HAP-1 (cell line): ENCODE measurements around the gene TCHP.

Source experiments
- DNase-seq, 2 experiments: peaks; one replicate each; pipeline ENCODE4 v3.0.0-alpha.2; 2016 to 2020; ENCODE audit warnings: low spot score in 2 of 2
- H3K27me3 ChIP-seq: fragments of 250-450 bp; sonication (Bioruptor Pico); 2 replicates; pipeline ENCODE4 v1.5.1; 2020; ENCODE audit warnings: low read depth, mild to moderate bottlenecking, moderate library complexity
- H3K36me3 ChIP-seq: fragments of 250-450 bp; sonication (Bioruptor Pico); replicated peaks from 2 replicates; pipeline ENCODE4 v1.5.1; 2020; ENCODE audit warnings: mild to moderate bottlenecking
- H3K4me1 ChIP-seq: fragments of 250-450 bp; sonication (Bioruptor Pico); 2 replicates; pipeline ENCODE4 v1.5.1; 2020; ENCODE audit warnings: mild to moderate bottlenecking
- H3K4me3 ChIP-seq: fragments of 250-450 bp; sonication (Bioruptor Pico); 2 replicates; pipeline ENCODE4 v1.5.1; 2020; ENCODE audit warnings: mild to moderate bottlenecking, moderate library complexity
- H3K9me3 ChIP-seq: fragments of 250-450 bp; sonication (Bioruptor Pico); 2 replicates; pipeline ENCODE4 v1.5.1; 2020; ENCODE audit warnings: mild to moderate bottlenecking, moderate library complexity
- in situ Hi-C: fragments of 300-500 bp; cut with MboI; formaldehyde crosslinking; loops from 3 replicates; pipeline ENCODE4 v1.14.3; 2020; ENCODE audit warnings: low sequenced_read_pairs, inconsistent platforms, mixed read lengths

The TCHP gene

DNA sequence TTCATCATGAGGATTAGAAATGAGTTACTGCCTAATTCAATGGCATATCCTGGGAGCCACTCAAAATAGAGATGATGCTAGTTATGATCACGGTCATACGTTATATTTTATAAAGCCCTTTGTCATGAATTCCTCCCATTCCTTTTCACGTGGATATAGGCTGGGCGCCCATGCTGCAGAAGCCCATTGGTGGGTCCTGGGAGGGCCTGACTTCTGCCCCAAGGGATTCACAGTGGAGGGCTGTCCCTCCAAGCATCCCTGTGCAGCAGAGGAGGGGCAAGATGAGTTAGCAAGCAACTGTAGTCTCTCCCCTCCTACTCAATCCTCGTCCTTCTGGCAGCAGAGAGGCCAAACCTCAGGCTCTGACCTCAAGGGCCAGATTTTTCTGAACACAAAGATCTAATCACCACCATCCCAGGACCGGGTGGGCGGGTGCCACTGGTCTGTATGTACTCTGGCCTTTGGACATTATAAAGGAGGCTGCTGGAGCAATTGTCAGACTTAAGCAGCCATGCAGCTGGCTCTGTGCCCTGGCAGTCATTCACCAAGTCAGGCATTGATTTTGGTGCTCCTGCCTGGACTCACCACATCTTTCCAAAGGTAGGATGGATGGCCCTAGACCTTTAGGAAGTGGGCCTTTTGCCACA is 28.3 kb upstream of the TCHP start:
- Histone ChIP-seq H3K36me3 (no peaks in the 10 kb centered on the region), H3K9me3 (no peaks in the 10 kb centered on the region), H3K4me3 (no peak overlapping the region), H3K27me3 (no peaks in the 10 kb centered on the region), H3K4me1 (peaks cover 8% of the 10 kb centered on the region)
- in situ Hi-C loops = no loop called here
- no peak for DNase-seq

DNA sequence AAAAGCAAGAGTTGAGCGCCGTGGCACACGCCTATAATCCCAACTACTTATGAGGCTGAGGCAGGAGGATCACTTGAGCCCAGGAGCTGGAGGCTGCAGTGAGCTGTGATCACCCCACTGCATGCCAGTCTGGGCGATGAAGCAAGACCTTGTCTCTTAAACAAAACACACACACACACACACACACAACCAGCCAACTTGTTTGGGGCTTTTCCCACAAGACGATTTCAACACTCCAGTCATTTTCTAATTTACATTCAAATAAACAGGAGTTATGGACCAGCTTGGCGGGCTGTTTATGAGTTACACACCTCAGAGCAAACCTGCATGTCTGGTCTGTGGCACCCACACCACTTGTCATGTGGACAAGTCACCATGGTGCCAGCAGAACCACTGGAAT is 26.4 kb upstream of the TCHP start:
- Histone ChIP-seq H3K4me1 (peaks cover 6% of the 10 kb centered on the region), H3K9me3 (no peaks in the 10 kb centered on the region), H3K4me3 (no peak overlapping the region), H3K36me3 (no peaks in the 10 kb centered on the region), H3K27me3 (no peaks in the 10 kb centered on the region)
- no peak for DNase-seq
- in situ Hi-C loops = no loop called here

DNA sequence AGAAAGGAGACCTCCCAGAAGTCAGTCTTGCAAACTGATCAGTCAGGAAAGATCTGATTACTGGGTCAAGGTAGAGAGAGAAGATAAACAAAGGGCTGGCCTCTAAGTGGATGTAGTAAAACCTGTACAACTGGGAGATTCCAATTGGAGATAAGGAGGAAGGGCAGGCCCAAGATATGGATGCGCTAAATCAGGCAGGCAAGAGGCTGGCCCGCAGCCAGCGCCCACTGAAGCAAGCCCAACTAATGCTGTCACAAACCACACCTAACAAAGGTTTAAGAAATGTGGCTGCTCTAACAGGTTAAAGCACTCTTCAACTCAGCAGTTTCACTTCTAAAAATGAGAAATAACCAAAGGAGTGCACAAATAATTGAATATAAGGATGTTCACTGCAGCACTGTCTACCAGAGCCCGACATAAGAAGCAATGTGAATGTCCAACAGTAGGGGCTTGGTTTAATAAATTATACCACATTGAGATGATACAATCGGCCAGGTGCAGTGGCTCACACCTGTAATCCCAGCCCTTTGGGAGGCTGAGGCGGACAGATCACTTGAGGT is 24.4 kb upstream of the TCHP start:
- DNase-seq = peak in 1 of 2 experiments; percentile 23

DNA sequence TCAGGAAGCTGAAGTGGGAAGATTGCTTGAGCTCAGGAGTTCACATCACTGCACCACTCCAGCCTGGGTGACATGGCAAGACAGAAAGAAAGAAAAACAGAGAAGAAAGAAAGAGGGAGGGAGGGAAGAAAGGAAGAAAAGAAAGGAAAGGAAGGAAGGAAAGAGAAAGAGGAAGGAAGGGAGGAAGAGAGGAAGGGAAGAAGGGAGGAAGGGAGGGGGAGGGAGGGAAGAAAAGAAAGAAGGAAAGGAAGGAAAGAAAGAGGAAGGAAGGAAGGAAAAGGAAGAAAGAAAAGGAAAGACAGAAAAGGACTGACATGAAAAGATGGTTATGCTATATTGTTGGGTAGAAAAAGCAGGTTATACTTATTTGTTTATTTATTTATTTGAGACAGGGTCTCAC is 23.7 kb upstream of the TCHP start:
- Histone ChIP-seq H3K27me3 (no peaks in the 10 kb centered on the region), H3K4me1 (peaks cover 21% of the 10 kb centered on the region), H3K9me3 (no peaks in the 10 kb centered on the region), H3K4me3 (no peak overlapping the region), H3K36me3 (no peaks in the 10 kb centered on the region; the same call in 1 of the 2 replicates)
- in situ Hi-C loops = no loop called here
- DNase-seq = no peak

More for the DNA sequence above, 24.4 kb upstream of the TCHP start:
- H3K9me3 ChIP-seq = no peaks in the 10 kb centered on the region
- H3K27me3 ChIP-seq = no peaks in the 10 kb centered on the region
- no peak overlapping the region for H3K4me3 ChIP-seq
- peaks cover 15% of the 10 kb centered on the region for H3K4me1 ChIP-seq
- no peaks in the 10 kb centered on the region; the same call in 1 of the 2 replicates for H3K36me3 ChIP-seq
- in situ Hi-C loops = no loop called here

DNA sequence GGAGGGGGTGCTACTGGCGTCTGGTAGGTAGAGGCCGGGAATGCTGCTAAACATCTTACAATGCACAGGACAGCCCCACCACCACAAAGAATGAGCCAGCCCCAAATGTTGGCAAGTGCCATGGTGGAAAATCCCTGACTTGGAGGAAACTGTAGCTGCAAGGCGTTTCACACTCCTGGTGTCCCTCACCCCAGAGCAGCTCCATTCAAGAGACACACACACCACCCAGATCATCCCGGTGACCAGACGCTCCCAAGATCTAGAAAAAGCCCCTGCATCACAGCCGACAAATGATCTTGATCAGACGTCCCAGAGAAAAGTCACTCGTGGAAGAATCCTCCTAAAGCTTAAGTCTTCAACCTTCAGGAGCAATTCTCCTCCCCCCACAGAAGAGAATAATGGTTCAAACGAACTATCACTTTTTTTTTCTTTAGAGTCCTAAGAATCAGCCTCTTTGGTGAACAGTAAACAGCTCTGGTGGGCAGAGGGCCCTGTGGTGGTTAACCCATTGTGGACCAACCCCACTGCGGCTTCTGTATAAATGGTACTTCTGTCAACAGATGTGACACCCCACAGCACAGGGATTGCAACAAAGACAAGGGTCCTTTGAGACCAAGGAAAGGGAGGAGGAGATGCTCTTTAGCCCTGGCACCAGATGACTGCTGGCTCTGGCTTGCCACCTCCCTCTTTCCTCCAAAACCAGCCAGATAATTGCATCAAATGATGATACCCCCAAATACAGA is 22.4 kb upstream of the TCHP start:
- peaks cover 21% of the 10 kb centered on the region for H3K4me1 ChIP-seq
- DNase-seq = no peak
- H3K27me3 ChIP-seq = no peaks in the 10 kb centered on the region
- H3K9me3 ChIP-seq = no peaks in the 10 kb centered on the region
- in situ Hi-C loops = no loop called here
- H3K36me3 ChIP-seq = no peaks in the 10 kb centered on the region; the same call in 1 of the 2 replicates
- H3K4me3 ChIP-seq = no peak overlapping the region

DNA sequence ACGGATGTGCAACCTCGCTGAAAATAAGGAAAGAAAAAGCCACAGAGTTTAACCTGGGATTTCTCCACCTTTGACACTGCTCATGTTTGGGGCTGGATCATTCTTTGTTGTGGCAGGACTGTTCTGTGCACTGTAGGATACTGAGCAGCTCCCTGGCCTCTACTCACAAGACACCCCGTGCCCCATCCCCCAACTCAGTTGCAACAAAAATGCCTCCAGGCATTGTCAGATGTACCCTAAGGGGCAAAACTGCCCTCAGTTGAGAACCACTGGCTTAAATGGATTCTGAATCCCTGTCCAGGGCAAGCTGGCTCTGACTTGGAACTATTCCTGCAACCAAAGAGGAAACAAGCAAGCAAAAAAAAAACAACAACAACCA is 21.8 kb upstream of the TCHP start:
- H3K4me3 ChIP-seq = no peak overlapping the region
- peaks cover 21% of the 10 kb centered on the region for H3K4me1 ChIP-seq
- H3K9me3 ChIP-seq = no peaks in the 10 kb centered on the region
- DNase-seq = no peak
- in situ Hi-C loops = no loop called here
- H3K27me3 ChIP-seq = no peaks in the 10 kb centered on the region
- no peaks in the 10 kb centered on the region; the same call in 1 of the 2 replicates for H3K36me3 ChIP-seq

DNA sequence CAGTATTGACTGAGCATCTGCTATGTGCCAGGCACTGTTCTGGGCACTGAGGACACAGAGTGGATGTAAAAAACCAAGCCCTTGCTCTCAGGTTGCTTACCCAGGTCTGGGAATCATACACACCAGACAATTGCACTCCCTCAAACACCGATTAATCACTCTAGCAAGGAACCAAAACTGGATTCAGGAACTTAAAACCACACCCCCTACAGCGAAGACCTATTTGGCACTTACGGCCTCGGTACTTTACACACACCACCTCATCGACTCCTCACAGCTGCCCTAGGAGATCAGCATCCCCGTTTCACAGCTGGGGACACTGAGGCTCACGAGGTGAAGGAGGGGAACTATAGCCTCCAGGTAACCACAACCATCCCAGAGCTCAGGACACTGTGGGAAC is 21.3 kb upstream of the TCHP start:
- H3K4me1 ChIP-seq = peaks cover 21% of the 10 kb centered on the region
- no peaks in the 10 kb centered on the region for H3K9me3 ChIP-seq
- in situ Hi-C loops = no loop called here
- no peak overlapping the region; the same call in 1 of the 2 replicates for H3K4me3 ChIP-seq
- H3K36me3 ChIP-seq = no peaks in the 10 kb centered on the region; the same call in 1 of the 2 replicates
- DNase-seq = no peak
- H3K27me3 ChIP-seq = no peaks in the 10 kb centered on the region

DNA sequence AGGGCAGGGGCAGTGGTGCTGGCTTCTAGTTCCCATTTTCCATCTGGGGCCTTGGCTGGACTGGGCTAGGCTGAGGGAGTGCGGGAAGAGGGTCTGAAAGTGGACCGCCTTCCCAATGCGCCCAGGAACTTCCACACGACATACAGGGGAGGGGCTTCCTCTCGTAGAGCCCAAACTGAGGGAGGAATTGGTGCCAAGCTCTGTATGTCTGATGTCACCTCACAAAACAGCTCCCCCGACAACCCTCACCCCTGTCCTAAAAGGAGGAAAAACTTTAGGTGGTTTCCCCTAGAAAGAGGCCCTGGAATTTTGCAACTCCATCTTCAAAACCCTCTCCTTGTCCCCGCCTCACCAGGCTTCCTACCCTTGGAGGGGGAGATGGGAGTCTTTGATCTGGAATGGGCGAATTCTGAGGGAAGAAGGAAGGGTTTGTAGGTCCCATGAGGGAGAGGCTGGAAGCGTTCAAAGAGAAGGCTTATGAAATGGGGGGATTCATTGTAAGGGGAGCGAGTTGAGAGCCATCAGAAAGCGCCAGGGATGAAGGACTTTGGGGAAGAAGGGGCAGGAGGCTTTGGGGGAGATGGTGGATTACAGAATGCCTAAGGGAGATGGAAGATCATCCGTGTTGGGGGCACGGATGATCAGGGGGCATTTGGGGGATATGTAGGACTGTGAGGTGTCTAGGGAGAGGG is 20.6 kb upstream of the TCHP start:
- no peaks in the 10 kb centered on the region; the same call in 1 of the 2 replicates for H3K36me3 ChIP-seq
- H3K9me3 ChIP-seq = no peaks in the 10 kb centered on the region
- H3K4me1 ChIP-seq = peaks cover 21% of the 10 kb centered on the region
- H3K27me3 ChIP-seq = no peaks in the 10 kb centered on the region
- in situ Hi-C loops = no loop called here
- peak overlapping the region; percentile 64 for H3K4me3 ChIP-seq
- DNase-seq = peak in 1 of 2 experiments; percentile 15

DNA sequence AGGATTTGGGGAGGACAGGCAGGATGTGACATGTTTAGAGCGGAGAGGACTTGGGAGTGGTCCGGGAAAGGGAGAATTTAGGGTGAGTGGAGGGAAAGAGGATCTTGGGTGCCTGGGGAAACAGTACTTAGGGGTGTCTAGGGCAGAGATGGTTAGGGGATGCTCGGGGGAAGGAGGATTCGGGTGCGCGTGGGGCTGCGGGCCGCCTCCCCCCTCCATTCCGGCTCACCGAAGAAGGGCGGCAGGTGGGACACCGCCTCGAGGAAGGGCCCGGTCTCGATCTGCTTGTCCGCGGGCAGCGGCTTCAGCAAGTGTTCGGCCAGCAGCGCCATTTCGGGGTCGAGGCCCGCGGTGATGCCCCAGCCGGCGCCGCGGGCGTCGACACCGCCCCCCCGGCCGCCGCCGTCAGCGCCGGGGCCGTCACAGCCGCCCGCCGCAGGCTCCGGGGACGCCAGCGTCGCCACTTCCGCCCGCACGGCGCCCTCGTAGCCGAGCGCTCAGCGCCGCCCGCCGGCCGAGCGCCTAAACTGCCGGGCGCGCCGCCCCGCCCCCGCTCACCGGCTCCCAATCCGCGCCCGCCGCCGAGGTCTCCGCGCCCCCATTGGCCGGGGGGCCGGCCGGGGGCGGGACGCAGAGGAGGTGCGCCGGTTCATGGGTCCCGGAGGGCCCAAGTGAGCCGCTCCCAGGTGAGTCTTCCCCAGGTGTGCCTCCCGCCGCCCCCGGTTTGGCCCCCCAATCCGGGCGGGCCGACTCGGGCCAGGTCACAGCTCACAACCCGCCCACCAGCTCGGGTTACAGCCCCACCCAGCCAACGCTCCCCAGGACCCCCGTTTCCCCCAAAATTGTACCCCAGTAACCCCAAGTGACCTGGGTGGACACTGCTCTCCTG is 19.8 kb upstream of the TCHP start, which contains the start of gene GLTP:
TSS of gene GLTP (minus strand) at position 499 of the 889 bp plus-strand sequence. CDS start at position 332, 167 bp downstream.
- Histone ChIP-seq H3K27me3 (no peaks in the 10 kb centered on the region), H3K36me3 (no peaks in the 10 kb centered on the region; the same call in 1 of the 2 replicates), H3K4me3 (peak within 1 kb of the TSS; percentile 64), H3K4me1 (peaks cover 20% of the 10 kb centered on the region), H3K9me3 (no peaks in the 10 kb centered on the region)
- in situ Hi-C loops = no loop called here
- peak; percentile 85 to 88 for DNase-seq

DNA sequence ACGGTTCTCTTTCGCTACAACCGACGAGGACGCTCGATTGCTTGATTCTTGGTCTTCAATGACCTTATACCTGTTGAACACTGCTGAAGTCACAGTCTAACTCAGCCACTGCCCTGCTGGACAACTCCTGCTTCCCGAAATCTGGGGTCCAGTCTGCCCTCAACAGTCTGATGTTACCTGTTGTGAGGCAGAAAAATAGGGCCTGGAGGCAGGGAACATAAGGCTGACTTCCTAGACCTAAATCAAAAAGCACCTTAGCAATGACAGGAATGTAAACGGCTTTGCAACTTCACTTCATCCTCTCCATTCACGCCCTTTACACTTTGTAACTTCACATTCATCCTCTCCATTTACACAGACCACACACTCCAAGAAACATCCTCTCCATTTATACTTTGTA is 19.1 kb upstream of the TCHP start:
- H3K4me3 ChIP-seq = peak overlapping the region; percentile 45
- no peak for DNase-seq
- H3K27me3 ChIP-seq = no peaks in the 10 kb centered on the region
- H3K9me3 ChIP-seq = no peaks in the 10 kb centered on the region
- H3K36me3 ChIP-seq = no peaks in the 10 kb centered on the region; the same call in 1 of the 2 replicates
- in situ Hi-C loops = no loop called here
- H3K4me1 ChIP-seq = peaks cover 18% of the 10 kb centered on the region

DNA sequence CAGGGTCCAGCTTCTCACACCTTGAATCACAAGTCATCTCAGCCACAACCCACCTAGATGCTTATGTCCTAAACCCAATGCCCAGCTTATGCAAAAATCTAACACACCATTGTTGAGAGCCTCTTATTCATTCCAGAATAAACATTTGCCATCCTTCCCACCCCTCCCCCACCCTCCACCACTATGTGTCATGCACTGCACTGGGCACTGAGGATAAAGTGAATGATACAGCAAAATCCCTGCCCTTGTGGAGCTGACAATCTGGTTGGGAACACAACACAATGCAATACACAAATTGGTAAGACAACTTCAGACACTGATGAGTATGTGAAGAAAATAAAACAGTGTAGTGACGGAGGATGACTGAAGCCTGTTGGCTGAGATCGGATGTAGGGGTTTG is 18.3 kb upstream of the TCHP start:
- peaks cover 18% of the 10 kb centered on the region for H3K4me1 ChIP-seq
- no peak overlapping the region for H3K4me3 ChIP-seq
- no peak for DNase-seq
- H3K9me3 ChIP-seq = no peaks in the 10 kb centered on the region
- no peaks in the 10 kb centered on the region; the same call in 1 of the 2 replicates for H3K36me3 ChIP-seq
- in situ Hi-C loops = no loop called here
- H3K27me3 ChIP-seq = no peaks in the 10 kb centered on the region

DNA sequence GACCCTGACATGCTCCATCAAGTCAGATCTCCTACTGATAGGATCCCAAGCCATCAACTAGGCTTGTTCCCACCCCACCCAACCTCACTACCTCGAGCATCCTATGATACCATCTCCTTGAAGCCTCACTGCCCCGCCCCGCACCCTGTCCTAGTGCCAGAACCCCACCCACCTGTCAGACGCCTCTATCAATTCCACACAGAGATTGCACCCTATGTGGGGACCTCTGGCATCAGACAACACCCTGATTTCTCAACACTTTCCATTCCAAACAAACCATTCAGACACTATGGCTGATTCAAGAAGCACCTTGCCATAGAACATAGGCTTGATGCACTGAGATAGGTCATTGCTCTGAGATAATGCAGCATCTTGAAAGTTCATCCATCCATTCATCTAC is 16.6 kb upstream of the TCHP start:
- in situ Hi-C loops = no loop called here
- Histone ChIP-seq H3K27me3 (no peaks in the 10 kb centered on the region), H3K9me3 (no peaks in the 10 kb centered on the region), H3K4me3 (no peak overlapping the region), H3K4me1 (peaks cover 18% of the 10 kb centered on the region), H3K36me3 (no peaks in the 10 kb centered on the region; the same call in 1 of the 2 replicates)
- DNase-seq = no peak

DNA sequence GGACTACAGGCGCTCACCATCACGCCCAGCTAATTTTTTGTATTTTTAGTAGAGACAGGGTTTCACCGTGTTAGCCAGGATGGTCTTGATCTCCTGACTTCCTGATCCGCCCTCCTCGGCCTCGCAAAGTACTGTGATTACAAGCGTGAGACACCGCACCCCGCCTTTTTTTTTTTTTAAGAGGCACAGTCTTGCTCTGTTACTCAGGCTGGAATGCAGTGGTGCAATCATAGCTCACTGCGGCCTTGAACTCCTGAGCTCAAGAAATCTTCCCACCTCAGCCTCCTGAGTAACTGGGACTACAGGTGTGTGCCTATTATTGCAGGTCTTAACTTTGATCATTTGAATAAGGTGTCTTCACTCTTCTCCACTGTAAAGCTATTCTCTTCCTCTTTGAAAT is 14.5 kb upstream of the TCHP start:
- in situ Hi-C loops = no loop called here
- peaks cover 6% of the 10 kb centered on the region; the same call in 1 of the 2 replicates for H3K4me1 ChIP-seq

More for the DNA sequence above, 14.5 kb upstream of the TCHP start:
- Histone ChIP-seq H3K4me3 (no peak overlapping the region), H3K9me3 (no peaks in the 10 kb centered on the region), H3K27me3 (no peaks in the 10 kb centered on the region), H3K36me3 (no peaks in the 10 kb centered on the region)
- no peak for DNase-seq
